NB4 (cell line): ENCODE results near the gene ZNF836.

ENCODE experiments used
- DNase-seq: peaks from one replicate; pipeline ENCODE4 v3.0.0; 2010; ENCODE audit warnings: low read depth
- H3K4me3 ChIP-seq: one replicate; pipeline ENCODE4 v1.5.1; 2011; ENCODE audit warnings: mild to moderate bottlenecking, low read depth, low read length, moderate library complexity
- CTCF ChIP-seq: IDR thresholded peaks from one replicate; pipeline ENCODE4 v1.5.1; 2012; ENCODE audit warnings: low read depth, low read length
- MAX ChIP-seq: IDR thresholded peaks from 2 replicates; pipeline ENCODE4 v1.6.1; 2011; ENCODE audit warnings: low read depth, low read length
- MYC ChIP-seq: IDR thresholded peaks from 2 replicates; pipeline ENCODE4 v1.6.1; 2011; ENCODE audit warnings: low read depth, low read length
- POLR2A ChIP-seq: IDR thresholded peaks from 2 replicates; pipeline ENCODE4 v1.6.1; 2011; ENCODE audit warnings: mild to moderate bottlenecking; ENCODE audit not compliant: insufficient read length; ENCODE audit errors: extremely low read depth

Gene ZNF836

GRCh38 chr19:52172347-52172746 lies 926 bp upstream of the ZNF836 start:
- no peak overlapping the region for H3K4me3 ChIP-seq
- DNase-seq, result no peak
- TF ChIP-seq MAX (no peak), MYC (no peak), CTCF (no peak), POLR2A (no peak)

DNA sequence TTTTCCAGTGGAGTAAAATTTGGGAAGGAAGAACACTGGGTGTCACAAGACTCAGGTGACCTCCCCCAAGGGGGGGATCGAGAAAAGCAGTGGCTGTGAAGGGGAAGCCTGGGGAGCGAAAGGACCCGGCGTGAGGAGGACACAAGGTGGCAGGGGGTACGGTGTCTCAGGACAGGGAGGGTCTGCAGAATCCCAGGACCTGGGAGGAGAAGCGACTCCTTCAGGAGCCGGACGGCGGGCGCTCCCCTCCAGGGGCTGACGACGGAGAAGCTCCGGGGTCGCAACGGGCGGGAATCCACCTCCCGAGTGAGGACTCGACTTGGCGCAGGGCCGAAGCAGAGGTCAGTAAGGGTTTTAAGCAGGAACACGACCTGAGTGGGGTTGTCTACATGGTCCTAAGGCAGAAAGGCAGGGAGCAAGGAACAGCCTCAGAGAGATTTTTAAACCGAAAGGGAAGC lies 529 bp downstream of the ZNF836 start:
- H3K4me3 ChIP-seq, result peak overlapping the region; percentile 86
- DNase-seq, result peak; percentile 8

GRCh38 chr19:52170304-52170703 lies 1.1 kb downstream of the ZNF836 start:
- H3K4me3 ChIP-seq, result peak overlapping the region; percentile 86
- TF ChIP-seq MYC, result no peak
- no peak for TF ChIP-seq MAX
- no peak for TF ChIP-seq CTCF
- no peak for TF ChIP-seq POLR2A
- no peak for DNase-seq

More for the DNA sequence above, 529 bp downstream of the ZNF836 start:
- TF ChIP-seq MAX, result no peak
- TF ChIP-seq CTCF, result no peak

DNA sequence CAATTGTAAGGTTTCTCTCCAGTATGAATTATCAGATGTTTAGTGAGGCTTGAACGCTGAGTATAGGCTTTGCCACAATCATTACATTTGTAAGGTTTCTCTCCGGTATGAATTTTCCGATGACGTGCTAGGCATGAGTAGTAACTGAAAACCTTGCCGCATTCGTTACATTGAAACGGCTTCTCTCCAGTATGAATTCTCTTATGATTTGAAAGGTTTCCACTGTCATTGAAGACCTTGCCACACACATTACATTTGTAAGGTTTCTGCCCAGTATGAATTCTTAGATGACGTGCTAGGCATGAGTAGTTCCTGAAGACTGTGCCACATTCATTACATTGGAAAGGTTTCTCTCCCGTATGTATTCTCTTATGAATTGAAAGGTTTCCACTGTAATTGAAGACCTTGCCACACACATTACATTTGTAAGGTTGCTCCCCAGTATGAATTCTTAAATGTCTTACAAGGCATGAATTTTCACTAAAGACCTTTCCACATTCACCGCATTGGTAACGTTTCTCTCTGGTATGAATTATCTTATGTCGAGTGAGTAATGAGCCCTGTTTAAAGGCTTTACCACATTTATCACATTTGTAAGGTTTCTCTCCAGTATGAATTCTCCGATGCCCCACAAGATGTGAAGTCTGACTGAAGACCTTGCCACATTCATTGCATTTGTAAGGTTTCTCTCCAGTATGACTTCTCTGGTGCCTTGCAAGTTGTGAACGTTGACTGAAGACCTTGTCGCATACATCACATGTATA lies 15.6 kb downstream of the ZNF836 start:
- TF ChIP-seq MYC, result no peak
- no peak for TF ChIP-seq CTCF
- no peak for TF ChIP-seq POLR2A
- no peak for TF ChIP-seq MAX
- H3K4me3 ChIP-seq, result no peak overlapping the region
- DNase-seq, result no peak

- no peak overlapping the region for H3K4me3 ChIP-seq
- TF ChIP-seq POLR2A (no peak), MAX (no peak), MYC (no peak), CTCF (no peak)
- no peak for DNase-seq
Observed at GRCh38 chr19:52148256-52148655, 23.2 kb downstream of the ZNF836 start.
